Adrenal gland (tissue), 5 donors: ENCODE data around the gene C1orf167.

ENCODE experiments used
- CTCF ChIP-seq, 6 experiments: fragments of 450-650 bp in 4 of 6; fragments of 200-600 bp in 2 of 6; sonication (generic) in 1 of 6; IDR thresholded peaks; 1 replicate in 5 of 6; 2 replicates in 1 of 6; pipeline versions ENCODE4 v1.5.1 to v1.8.0; 2016 to 2021; ENCODE audit warnings: antibody characterized with exemption in 6 of 6, mild to moderate bottlenecking in 2 of 6, moderate library complexity in 1 of 6
- POLR2A ChIP-seq, 2 donors: fragments of 450-650 bp; IDR thresholded peaks; one replicate each; pipeline ENCODE4 v1.6.1; 2017; ENCODE audit warnings: antibody characterized with exemption in 2 of 2, mild to moderate bottlenecking in 2 of 2, moderate library complexity in 1 of 2
- donor health status: DM: no; HTN: no; CAD: no.

- no peak for TF ChIP-seq CTCF (IDR thresholded peaks at IDR 0.05)
- TF ChIP-seq POLR2A (IDR thresholded peaks at IDR 0.05), result no peak
Measured at GRCh38 chr1:11823366-11824137, 61.6 kb downstream of the C1orf167 start.
